ENCODE data around the gene NRG3.

- TF ChIP-seq CTCF (conservative IDR thresholded peaks at IDR 0.05 in 1 of 2, IDR thresholded peaks at IDR 0.05 in 1 of 2; ENCODE audit: low read depth in 1 of 2, low read length in 2 of 2) (no peak), EZH2 (IDR thresholded peaks at IDR 0.05; ENCODE audit: low read length, missing control alignments) (no peak)
Observed at GRCh38 chr10:82890573-82890972, 1015.6 kb downstream of the NRG3 start.

Data from fibroblast of lung (primary cell).